ENCODE results near the gene C6orf58. TPM values are rescaled to one million over a fixed set of nuclear protein-coding genes. Genes with fewer than 3 reads are reported as not detected.

C6orf58 gene
- total RNA-seq (not detected), polyA plus RNA-seq (not detected)
- long read RNA-seq, donor 1 = 0 reads
- long read RNA-seq, donor 2 = 0 reads

- ATAC-seq (no peak), DNase-seq (no peak)
- Histone ChIP-seq H3K27me3 (ENCODE audit: insufficient read depth in 3 of 3, low read length in 2 of 3) (no peaks in the 10 kb centered on the region), H3K4me3 (no peak within 1 kb of the TSS), H3K4me1 (no peaks in the 10 kb centered on the region), H3K27ac (no peak within 1 kb of the TSS), H3K9me3 (no peaks in the 10 kb centered on the region), H3K36me3 (ENCODE audit: insufficient read depth in 1 of 2, low read depth in 1 of 2) (no peaks in the 10 kb centered on the region)
- TF ChIP-seq, protein P1, sequence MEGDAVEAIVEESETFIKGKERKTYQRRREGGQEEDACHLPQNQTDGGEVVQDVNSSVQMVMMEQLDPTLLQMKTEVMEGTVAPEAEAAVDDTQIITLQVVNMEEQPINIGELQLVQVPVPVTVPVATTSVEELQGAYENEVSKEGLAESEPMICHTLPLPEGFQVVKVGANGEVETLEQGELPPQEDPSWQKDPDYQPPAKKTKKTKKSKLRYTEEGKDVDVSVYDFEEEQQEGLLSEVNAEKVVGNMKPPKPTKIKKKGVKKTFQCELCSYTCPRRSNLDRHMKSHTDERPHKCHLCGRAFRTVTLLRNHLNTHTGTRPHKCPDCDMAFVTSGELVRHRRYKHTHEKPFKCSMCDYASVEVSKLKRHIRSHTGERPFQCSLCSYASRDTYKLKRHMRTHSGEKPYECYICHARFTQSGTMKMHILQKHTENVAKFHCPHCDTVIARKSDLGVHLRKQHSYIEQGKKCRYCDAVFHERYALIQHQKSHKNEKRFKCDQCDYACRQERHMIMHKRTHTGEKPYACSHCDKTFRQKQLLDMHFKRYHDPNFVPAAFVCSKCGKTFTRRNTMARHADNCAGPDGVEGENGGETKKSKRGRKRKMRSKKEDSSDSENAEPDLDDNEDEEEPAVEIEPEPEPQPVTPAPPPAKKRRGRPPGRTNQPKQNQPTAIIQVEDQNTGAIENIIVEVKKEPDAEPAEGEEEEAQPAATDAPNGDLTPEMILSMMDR (IDR thresholded peaks at IDR 0.05) = no peak
- intact Hi-C loops (cut with DNase I) = no loop called here
- 62 to 66% (median 65%) methylated on average over 3 of the region's 3 CpGs for WGBS, 3 donors
Measured at GRCh38 chr6:127576874-127577273, at the start of gene C6orf58. Gene C6orf58 (plus strand): TSS chr6:127577174. CDS start chr6:127577186, 12 bp downstream.

- TF ChIP-seq, protein P1 (IDR thresholded peaks at IDR 0.05) = no peak
- 97 to 99% (median 97%) methylated on average over 1 of the region's 1 CpG for WGBS, 3 donors
- H3K9me3 ChIP-seq = no peaks in the 10 kb centered on the region
- intact Hi-C loops (cut with DNase I) = no loop called here
- no peaks in the 10 kb centered on the region for H3K4me1 ChIP-seq
- DNase-seq = no peak
- H3K4me3 ChIP-seq = no peak overlapping the region
- peaks cover 0 to 4% (median 0%) of the 10 kb centered on the region in 3 donors for H3K27me3 ChIP-seq (ENCODE audit: insufficient read depth in 3 of 3, low read length in 2 of 3)
- no peak for ATAC-seq
- no peak overlapping the region for H3K27ac ChIP-seq
- H3K36me3 ChIP-seq (ENCODE audit: insufficient read depth in 1 of 2, low read depth in 1 of 2) = no peaks in the 10 kb centered on the region
Measured at GRCh38 chr6:127533011-127533410, 44.0 kb upstream of the C6orf58 start.

DNA sequence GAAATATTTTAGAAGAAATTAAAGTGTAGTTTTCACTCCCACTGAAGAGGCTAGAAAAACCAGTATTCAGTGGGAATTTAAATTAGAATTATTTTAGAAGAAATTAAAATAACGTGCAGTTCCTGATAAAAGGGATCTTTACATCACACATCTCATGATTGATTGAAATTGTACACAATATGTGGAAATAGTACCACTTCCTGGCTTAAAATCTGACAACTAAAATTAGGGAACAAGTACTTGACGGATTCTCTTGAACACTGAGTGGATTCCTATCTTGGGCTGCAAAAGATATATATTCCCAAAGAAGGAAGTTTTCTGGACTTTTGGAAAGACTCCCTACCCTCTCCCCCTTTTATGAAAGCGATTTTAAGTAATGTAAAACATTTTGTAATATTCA lies 43.2 kb upstream of the C6orf58 start:
- ATAC-seq = no peak
- intact Hi-C loops (cut with DNase I) = no loop called here

DNA sequence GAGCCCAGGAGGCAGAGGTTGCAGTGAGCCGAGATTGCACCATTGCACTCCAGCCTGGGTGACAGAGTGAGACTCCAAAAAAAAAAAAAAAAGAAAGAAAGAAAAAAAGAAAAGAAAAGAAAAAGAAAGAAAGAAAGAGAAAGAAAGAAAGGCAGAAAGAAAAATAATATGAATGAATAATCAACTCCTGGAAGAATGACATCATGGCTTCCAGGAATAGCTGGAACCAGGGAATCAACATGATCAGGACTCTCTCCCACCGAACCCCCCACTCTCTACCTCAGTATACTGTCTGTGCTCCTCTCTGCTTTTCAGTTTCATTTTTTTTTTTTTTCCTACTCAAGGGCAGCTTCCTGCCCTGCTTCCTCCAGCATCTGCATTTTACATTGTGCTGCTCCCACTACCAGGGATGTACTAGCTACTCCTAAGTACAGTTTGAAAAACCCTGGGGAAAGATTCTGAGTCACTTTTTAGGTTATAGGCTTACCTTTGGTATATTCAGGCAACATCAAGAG lies 38.2 kb upstream of the C6orf58 start:
- ATAC-seq (no peak), DNase-seq (no peak)
- WGBS, 3 donors = 47 to 56% (median 49%) methylated on average over 2 of the region's 2 CpGs
- peaks cover 0 to 4% (median 0%) of the 10 kb centered on the region in 3 donors for H3K27me3 ChIP-seq (ENCODE audit: insufficient read depth in 3 of 3, low read length in 2 of 3)
- H3K36me3 ChIP-seq (ENCODE audit: insufficient read depth in 1 of 2, low read depth in 1 of 2) = no peaks in the 10 kb centered on the region
- no peak overlapping the region for H3K27ac ChIP-seq
- H3K4me1 ChIP-seq = no peaks in the 10 kb centered on the region
- TF ChIP-seq, protein P1 (IDR thresholded peaks at IDR 0.05) = no peak
- H3K9me3 ChIP-seq = no peaks in the 10 kb centered on the region
- intact Hi-C loops (cut with DNase I) = loop anchor here (2.0 to 5.0 kb wide), 3 partner anchors 72 to 237 kb away; no protein-coding TSS in a partner anchor
- H3K4me3 ChIP-seq = no peak overlapping the region

More for the DNA sequence above, 43.2 kb upstream of the C6orf58 start:
- Histone ChIP-seq H3K4me3 (no peak overlapping the region), H3K9me3 (no peaks in the 10 kb centered on the region), H3K36me3 (ENCODE audit: insufficient read depth in 1 of 2, low read depth in 1 of 2) (no peaks in the 10 kb centered on the region), H3K4me1 (no peaks in the 10 kb centered on the region), H3K27me3 (ENCODE audit: insufficient read depth in 3 of 3, low read length in 2 of 3) (peaks cover 0 to 4% (median 0%) of the 10 kb centered on the region in 3 donors), H3K27ac (no peak overlapping the region)
- TF ChIP-seq, protein P1 (IDR thresholded peaks at IDR 0.05) = no peak
- 57 to 76% (median 76%) methylated on average over 3 of the region's 3 CpGs for WGBS, 3 donors
- DNase-seq = no peak

- intact Hi-C loops (cut with DNase I) = loop anchor here (2.0 to 5.0 kb wide), 3 partner anchors 72 to 237 kb away; no protein-coding TSS in a partner anchor
- DNase-seq (no peak), ATAC-seq (peak in 3 of 4 donors; percentile 49 to 82 (median 53))
- TF ChIP-seq, protein P1 (IDR thresholded peaks at IDR 0.05) = peak; percentile 56
- Histone ChIP-seq H3K9me3 (no peaks in the 10 kb centered on the region), H3K36me3 (ENCODE audit: insufficient read depth in 1 of 2, low read depth in 1 of 2) (no peaks in the 10 kb centered on the region), H3K27me3 (ENCODE audit: insufficient read depth in 3 of 3, low read length in 2 of 3) (peaks cover 0 to 4% (median 0%) of the 10 kb centered on the region in 3 donors), H3K4me1 (no peaks in the 10 kb centered on the region), H3K27ac (no peak overlapping the region), H3K4me3 (no peak overlapping the region)
- WGBS, 3 donors = 29 to 50% (median 41%) methylated on average over 2 of the region's 2 CpGs
Measured at GRCh38 chr6:127539272-127539671, 37.7 kb upstream of the C6orf58 start.
